Measurements from ENCODE around the gene SUPT5H. TPM values are rescaled to one million over a fixed set of nuclear protein-coding genes. Genes with fewer than 3 reads are reported as not detected.
"Not testable (repeated sequence)": the region's sequence is repeated elsewhere in the genome, so short reads cannot be mapped to it uniquely, and the experiment has no call there.

Gene SUPT5H
- total RNA-seq, 1 experiment from 2014 or later, result 67.4 TPM

GRCh38 chr19:39425744-39426143 lies 19.6 kb upstream of the SUPT5H start:
- no peak for DNase-seq (ENCODE audit: low read depth)

- no peak for DNase-seq (ENCODE audit: low read depth)
Observed at GRCh38 chr19:39426170-39426569, 19.2 kb upstream of the SUPT5H start.

- no peak for DNase-seq (ENCODE audit: low read depth)
Observed at GRCh38 chr19:39427707-39428106, 17.7 kb upstream of the SUPT5H start.

- DNase-seq (ENCODE audit: low read depth), result peak; percentile 69
Observed at GRCh38 chr19:39428283-39429112, 16.9 kb upstream of the SUPT5H start.

GRCh38 chr19:39430675-39431593 lies 14.4 kb upstream of the SUPT5H start:
- DNase-seq (ENCODE audit: low read depth), result peak; percentile 95

- DNase-seq (ENCODE audit: low read depth), result no peak
Observed at GRCh38 chr19:39432677-39433025, 12.7 kb upstream of the SUPT5H start.

DNA sequence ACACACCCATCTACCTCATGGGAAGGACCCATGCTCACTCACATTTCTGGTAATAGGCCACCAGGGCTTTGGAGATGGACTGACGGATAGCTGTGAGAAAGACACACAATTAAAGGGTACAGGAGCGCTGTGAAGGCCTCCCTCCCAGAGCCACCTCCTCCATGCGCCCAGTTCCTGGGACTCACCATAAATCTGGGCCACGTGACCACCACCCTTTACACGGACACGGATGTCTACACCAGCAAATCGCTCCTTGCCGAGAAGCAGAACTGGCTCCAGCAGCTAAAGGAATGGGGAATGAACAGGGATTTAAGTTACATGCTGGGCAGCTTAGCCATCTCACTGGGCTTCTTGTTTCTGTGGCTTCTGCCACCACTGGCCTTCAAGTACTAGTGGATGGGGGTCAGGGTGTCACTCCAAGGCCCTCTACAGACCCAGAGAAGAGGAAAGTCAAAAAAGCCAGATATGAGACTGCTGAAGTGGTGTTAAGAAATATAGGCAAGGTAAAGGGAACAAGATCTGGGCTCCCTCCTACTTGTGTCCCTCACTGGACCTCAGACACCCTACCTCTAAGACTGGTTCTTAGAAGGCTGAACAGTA lies 11.8 kb upstream of the SUPT5H start:
- DNase-seq (ENCODE audit: low read depth), result no peak

- no peak for DNase-seq (ENCODE audit: low read depth)
Observed at GRCh38 chr19:39434123-39435076, 11.0 kb upstream of the SUPT5H start.

DNA sequence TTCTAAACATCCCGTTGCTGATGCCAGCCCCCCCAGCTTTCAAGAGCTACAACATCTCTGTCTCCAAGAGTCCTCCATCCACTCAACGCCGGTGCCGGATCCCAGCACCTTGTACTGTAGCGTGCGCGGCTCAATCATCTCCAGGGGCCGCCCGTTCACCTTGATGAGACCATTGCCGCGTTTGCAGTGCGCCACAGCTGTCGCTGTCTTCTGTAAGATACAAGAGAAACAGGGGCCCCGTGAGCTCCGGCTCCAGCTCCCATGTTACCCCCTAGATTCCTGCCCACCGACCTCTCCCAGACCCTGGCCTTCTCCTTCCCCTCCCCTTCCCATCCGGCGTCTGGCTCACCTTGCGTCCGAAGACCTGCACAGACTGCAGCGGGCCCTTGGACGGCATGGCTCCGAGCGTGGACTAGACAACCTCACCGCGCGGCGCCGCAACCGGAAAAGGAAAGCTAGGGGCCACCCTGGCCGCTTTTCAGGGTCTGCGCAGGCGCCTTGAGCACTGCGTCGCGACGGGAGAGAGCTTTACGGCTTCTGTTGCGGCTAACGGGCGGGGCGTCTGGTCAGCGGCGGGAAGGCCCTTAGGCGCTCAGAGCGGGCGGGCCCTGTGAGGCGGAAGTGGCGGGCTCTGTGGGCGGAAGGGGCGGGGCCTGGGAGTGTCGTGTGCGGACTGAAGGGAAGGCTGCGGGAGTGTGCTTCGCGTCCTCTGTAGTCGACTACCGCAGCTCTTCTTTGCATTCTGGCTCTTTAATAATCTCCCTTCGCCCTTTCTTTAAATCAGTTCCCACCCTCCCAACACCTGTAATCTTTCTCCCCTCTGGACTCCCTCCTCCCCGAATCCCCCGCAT lies 9.7 kb upstream of the SUPT5H start, which contains the start of gene RPS16:
TSS of gene RPS16 (minus strand) at position 451 of the 851 bp plus-strand sequence. CDS start at position 397, 54 bp downstream.
- peak; percentile 97 for DNase-seq (ENCODE audit: low read depth)

DNA sequence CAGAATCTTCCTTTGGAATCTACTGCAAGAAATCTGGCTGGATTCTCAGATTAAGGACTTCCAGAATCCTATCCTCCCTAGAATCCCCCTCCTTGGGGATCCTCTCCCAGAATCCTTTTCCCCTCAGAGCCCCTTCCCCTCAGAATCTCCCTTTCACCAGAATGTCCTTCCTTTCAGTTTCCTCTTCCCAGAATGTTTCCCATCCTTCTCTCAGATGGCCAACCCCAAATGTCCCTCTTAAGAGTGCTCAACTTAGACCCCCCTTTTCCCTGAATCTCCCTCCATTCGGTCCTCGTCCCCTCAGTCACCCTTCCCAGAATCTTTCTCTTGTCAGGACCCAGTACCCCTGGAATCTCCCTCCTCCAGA lies 9.0 kb upstream of the SUPT5H start:
- DNase-seq (ENCODE audit: low read depth), result no peak

GRCh38 chr19:39438270-39438934 lies 7.0 kb upstream of the SUPT5H start:
- DNase-seq (ENCODE audit: low read depth), result no peak

- DNase-seq (ENCODE audit: low read depth), result peak; percentile 18
Observed at GRCh38 chr19:39444598-39445195, 685 bp upstream of the SUPT5H start.

- no peak for DNase-seq (ENCODE audit: low read depth)
Observed at GRCh38 chr19:39446365-39447084, 1.1 kb downstream of the SUPT5H start.

DNA sequence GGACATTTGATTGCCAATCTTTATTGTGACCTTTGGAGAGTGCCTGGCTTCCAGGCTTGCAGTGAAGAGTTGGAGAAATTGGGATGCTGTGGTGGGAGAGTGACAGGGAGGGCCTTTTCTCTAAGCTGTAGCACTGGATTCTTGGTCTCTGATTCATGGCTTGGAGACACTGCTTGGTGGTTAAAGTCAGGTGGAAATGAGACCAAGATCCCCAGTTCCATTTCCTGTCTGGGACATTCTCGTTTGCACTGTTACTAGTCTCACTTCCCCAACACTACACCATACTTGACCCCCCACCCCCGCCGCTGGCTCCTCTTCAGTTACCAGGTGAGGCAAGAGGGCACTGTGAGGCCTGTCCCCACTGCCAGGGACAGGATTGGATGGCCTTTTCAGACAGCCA lies 2.9 kb downstream of the SUPT5H start:
- DNase-seq (ENCODE audit: low read depth), result peak; percentile 55

DNA sequence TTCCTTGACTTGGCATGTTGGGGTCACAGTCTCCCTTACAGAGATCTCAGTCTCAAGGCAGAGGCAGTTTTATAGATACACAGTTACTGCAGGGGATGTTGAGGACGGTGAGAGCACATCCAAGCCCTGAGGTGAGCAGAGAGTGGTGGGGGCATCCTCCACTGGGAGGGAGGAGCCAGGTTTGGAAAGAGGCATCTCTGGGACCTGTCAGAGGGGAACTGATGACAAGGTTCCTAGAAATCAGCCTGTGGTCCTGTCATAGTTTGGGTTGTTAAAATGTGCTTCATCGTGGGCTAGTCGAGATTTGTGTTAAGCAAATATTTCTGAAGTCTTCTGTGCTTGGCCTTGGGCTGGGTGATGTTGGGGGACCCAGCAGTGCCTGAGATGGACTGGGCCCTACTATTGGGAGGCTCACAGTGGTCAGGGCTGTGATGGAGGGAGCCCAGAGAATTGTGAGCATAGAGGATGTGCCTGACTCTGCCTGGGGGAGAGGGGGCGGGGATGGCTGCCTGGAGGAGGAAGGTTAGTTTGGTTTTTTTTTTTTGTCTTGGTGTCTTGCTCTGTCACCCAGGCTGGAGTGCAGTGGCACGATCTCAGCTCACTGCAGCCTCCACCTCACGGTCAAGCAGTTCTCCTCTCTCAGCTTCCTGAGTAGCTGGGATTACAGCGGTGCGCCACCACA lies 3.9 kb downstream of the SUPT5H start:
- no peak for DNase-seq (ENCODE audit: low read depth)

GRCh38 chr19:39451257-39451656 lies 5.9 kb downstream of the SUPT5H start:
- not testable (repeated sequence) for DNase-seq (ENCODE audit: low read depth)

DNA sequence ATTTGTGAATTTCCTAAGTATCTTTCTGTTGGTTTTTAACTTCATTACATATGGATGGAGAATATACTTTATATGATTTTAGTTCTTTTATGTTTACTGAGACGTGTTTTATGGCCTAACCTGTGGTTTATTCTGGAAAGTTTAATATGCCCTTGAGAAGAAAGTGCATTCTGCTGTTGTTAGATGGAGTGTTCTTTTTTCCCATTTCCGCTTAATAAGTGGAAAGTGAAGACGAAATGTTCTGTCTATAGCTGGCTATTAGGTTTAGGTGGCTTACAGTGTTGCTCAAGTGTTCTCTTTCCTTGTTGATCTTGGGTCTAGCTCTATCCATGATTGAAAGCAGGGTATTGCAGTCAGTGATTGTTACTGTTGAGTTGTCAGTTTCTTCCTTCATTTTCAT lies 18.0 kb downstream of the SUPT5H start:
- no peak for DNase-seq (ENCODE audit: low read depth)
